ENCODE measurements around the gene FKBP8. TPM values are rescaled to one million over a fixed set of nuclear protein-coding genes. Genes with fewer than 3 reads are reported as not detected.

Gene FKBP8
- total RNA-seq, 1 donor: 288 TPM

GRCh38 chr19:18587561-18587960 is 44.2 kb upstream of the FKBP8 start:
- H3K27ac ChIP-seq (ENCODE audit: low read depth, low read length): no peak overlapping the region
- TF ChIP-seq CTCF (IDR thresholded peaks at IDR 0.05; ENCODE audit: extremely low read depth, low read depth, low read length): no peak
- H3K9me3 ChIP-seq (ENCODE audit: low read depth, low read length): no peaks in the 10 kb centered on the region
- H3K79me2 ChIP-seq (ENCODE audit: insufficient read depth, low read length): no peaks in the 10 kb centered on the region
- no peak for DNase-seq (ENCODE audit: insufficient read length, low spot score, missing footprints)
- H3K27me3 ChIP-seq (ENCODE audit: insufficient read depth, low read length): no peaks in the 10 kb centered on the region
- no peak overlapping the region for H2AFZ ChIP-seq (ENCODE audit: low read length)
- peaks cover 3% of the 10 kb centered on the region for H4K20me1 ChIP-seq (ENCODE audit: insufficient read depth, low read length)
- H3K4me1 ChIP-seq (ENCODE audit: insufficient read depth, low read length): peaks cover 16% of the 10 kb centered on the region
- H3K36me3 ChIP-seq (ENCODE audit: insufficient read depth, low read length): peaks cover 3% of the 10 kb centered on the region
- H3K4me3 ChIP-seq (ENCODE audit: insufficient read depth, low read length): no peak overlapping the region
- H3K4me2 ChIP-seq (ENCODE audit: insufficient read depth, low read length): peak overlapping the region; percentile 98

- Histone ChIP-seq H4K20me1 (ENCODE audit: insufficient read depth, low read length) (peaks cover 3% of the 10 kb centered on the region), H3K79me2 (ENCODE audit: insufficient read depth, low read length) (no peaks in the 10 kb centered on the region), H3K27ac (ENCODE audit: low read depth, low read length) (no peak overlapping the region), H3K4me1 (ENCODE audit: insufficient read depth, low read length) (peaks cover 16% of the 10 kb centered on the region), H3K27me3 (ENCODE audit: insufficient read depth, low read length) (no peaks in the 10 kb centered on the region), H3K9me3 (ENCODE audit: low read depth, low read length) (no peaks in the 10 kb centered on the region), H2AFZ (ENCODE audit: low read length) (peak overlapping the region; percentile 47), H3K4me3 (ENCODE audit: insufficient read depth, low read length) (no peak overlapping the region), H3K4me2 (ENCODE audit: insufficient read depth, low read length) (no peak overlapping the region), H3K36me3 (ENCODE audit: insufficient read depth, low read length) (peaks cover 3% of the 10 kb centered on the region)
- no peak for DNase-seq (ENCODE audit: insufficient read length, low spot score, missing footprints)
- TF ChIP-seq CTCF (IDR thresholded peaks at IDR 0.05; ENCODE audit: extremely low read depth, low read depth, low read length): peak; percentile 10
Observed at GRCh38 chr19:18586306-18586705, 42.9 kb upstream of the FKBP8 start.

GRCh38 chr19:18580311-18580710 is 36.9 kb upstream of the FKBP8 start:
- Histone ChIP-seq H3K4me2 (ENCODE audit: insufficient read depth, low read length) (no peak overlapping the region), H3K27ac (ENCODE audit: low read depth, low read length) (no peak overlapping the region), H3K4me1 (ENCODE audit: insufficient read depth, low read length) (no peaks in the 10 kb centered on the region), H4K20me1 (ENCODE audit: insufficient read depth, low read length) (peaks cover under 1% of the 10 kb centered on the region), H3K36me3 (ENCODE audit: insufficient read depth, low read length) (peaks cover 19% of the 10 kb centered on the region), H3K27me3 (ENCODE audit: insufficient read depth, low read length) (no peaks in the 10 kb centered on the region), H3K4me3 (ENCODE audit: insufficient read depth, low read length) (no peak overlapping the region), H3K79me2 (ENCODE audit: insufficient read depth, low read length) (no peaks in the 10 kb centered on the region), H3K9me3 (ENCODE audit: low read depth, low read length) (no peaks in the 10 kb centered on the region), H2AFZ (ENCODE audit: low read length) (no peak overlapping the region)
- DNase-seq (ENCODE audit: insufficient read length, low spot score, missing footprints): no peak
- no peak for TF ChIP-seq CTCF (IDR thresholded peaks at IDR 0.05; ENCODE audit: extremely low read depth, low read depth, low read length)

GRCh38 chr19:18577365-18577914 is 34.1 kb upstream of the FKBP8 start:
- Histone ChIP-seq H3K27me3 (ENCODE audit: insufficient read depth, low read length) (no peaks in the 10 kb centered on the region), H3K27ac (ENCODE audit: low read depth, low read length) (no peak overlapping the region), H3K9me3 (ENCODE audit: low read depth, low read length) (no peaks in the 10 kb centered on the region), H4K20me1 (ENCODE audit: insufficient read depth, low read length) (peaks cover 24% of the 10 kb centered on the region), H3K36me3 (ENCODE audit: insufficient read depth, low read length) (peaks cover 46% of the 10 kb centered on the region), H3K4me1 (ENCODE audit: insufficient read depth, low read length) (peaks cover 11% of the 10 kb centered on the region), H2AFZ (ENCODE audit: low read length) (no peak overlapping the region), H3K4me2 (ENCODE audit: insufficient read depth, low read length) (no peak overlapping the region), H3K4me3 (ENCODE audit: insufficient read depth, low read length) (no peak overlapping the region), H3K79me2 (ENCODE audit: insufficient read depth, low read length) (peaks cover 17% of the 10 kb centered on the region)
- peak; percentile 22 for DNase-seq (ENCODE audit: insufficient read length, low spot score, missing footprints)
- TF ChIP-seq CTCF (IDR thresholded peaks at IDR 0.05; ENCODE audit: extremely low read depth, low read depth, low read length): no peak
